Lower lobe of right lung (tissue), 2 donors: ENCODE measurements around the gene AMPD2. TPM values are rescaled to one million over a fixed set of nuclear protein-coding genes. Genes with fewer than 3 reads are reported as not detected.
"Not testable (repeated sequence)": the region's sequence is repeated elsewhere in the genome, so short reads cannot be mapped to it uniquely, and the experiment has no call there.

ENCODE experiments used
- ATAC-seq, 2 donors: fragments of 200-7000 bp; cut with Tn5 transposase; one replicate each; pipeline ENCODE4 v1.9.1; 2020 to 2022; ENCODE audit warnings: mild to moderate bottlenecking in 2 of 2, moderate library complexity in 2 of 2
- DNase-seq: peaks from one replicate; pipeline ENCODE4 v3.0.0-alpha.2; 2020
- H3K27ac ChIP-seq: fragments of 200-600 bp; one replicate; pipeline ENCODE4 v1.8.0; 2022
- H3K27me3 ChIP-seq: fragments of 200-600 bp; one replicate; pipeline ENCODE4 v1.8.0; 2022; ENCODE audit warnings: low read depth
- H3K36me3 ChIP-seq: fragments of 200-600 bp; one replicate; pipeline ENCODE4 v1.8.0; 2022; ENCODE audit warnings: mild to moderate bottlenecking
- H3K4me1 ChIP-seq: fragments of 200-600 bp; one replicate; pipeline ENCODE4 v1.8.0; 2022
- H3K4me3 ChIP-seq: fragments of 200-600 bp; one replicate; pipeline ENCODE4 v1.8.0; 2022; ENCODE audit warnings: mild to moderate bottlenecking
- H3K9me3 ChIP-seq: fragments of 200-600 bp; one replicate; pipeline ENCODE4 v1.8.0; 2022
- CTCF ChIP-seq: fragments of 200-600 bp; IDR thresholded peaks from one replicate; pipeline ENCODE4 v1.8.0; 2022; ENCODE audit warnings: antibody characterized with exemption, mild to moderate bottlenecking
- intact Hi-C: fragments of 100-400 bp; cut with DNase I; formaldehyde crosslinking; loops from one replicate; pipeline ENCODE4 v1.11.0; 2022
- total RNA-seq: library from RNA; stranded (reverse); fragmentation: NEBNext Ultra II Directional; extraction: Animal tissue kit (Norgen Biotek cat#: 25700); gene quantifications from one replicate; pipeline ENCODE4 v1.2.1, GENCODE V29; 2021
- donor health status: DM: no; HTN: yes; CAD: no; lungs with severe emphysema.

Gene AMPD2
- total RNA-seq, 1 donor from 2014 or later, result 55.9 TPM

GRCh38 chr1:109661391-109661790 is 41.8 kb downstream of the AMPD2 start:
- no peak overlapping the region for H3K27ac ChIP-seq
- no peaks in the 10 kb centered on the region for H3K27me3 ChIP-seq
- no peaks in the 10 kb centered on the region for H3K9me3 ChIP-seq
- no peak for TF ChIP-seq CTCF
- no peak overlapping the region for H3K4me3 ChIP-seq
- intact Hi-C loops, result no loop called here
- DNase-seq, result no peak
- H3K36me3 ChIP-seq, result peaks cover 38% of the 10 kb centered on the region
- no peak for ATAC-seq
- peaks cover 3% of the 10 kb centered on the region for H3K4me1 ChIP-seq

GRCh38 chr1:109664671-109665070 is 45.0 kb downstream of the AMPD2 start:
- Histone ChIP-seq H3K36me3 (peaks cover 29% of the 10 kb centered on the region), H3K27me3 (no peaks in the 10 kb centered on the region), H3K27ac (no peak overlapping the region), H3K9me3 (no peaks in the 10 kb centered on the region), H3K4me3 (no peak overlapping the region), H3K4me1 (peaks cover 5% of the 10 kb centered on the region)
- no peak for TF ChIP-seq CTCF
- DNase-seq (no peak), ATAC-seq (no peak)
- intact Hi-C loops, result no loop called here

- peaks cover 5% of the 10 kb centered on the region for H3K4me1 ChIP-seq
- no peaks in the 10 kb centered on the region for H3K27me3 ChIP-seq
- peak within 1 kb of the TSS; percentile 59 for H3K4me3 ChIP-seq
- TF ChIP-seq CTCF, result no peak
- no peak within 1 kb of the TSS for H3K27ac ChIP-seq
- H3K36me3 ChIP-seq, result peaks cover 4% of the 10 kb centered on the region
- intact Hi-C loops, result no loop called here
- DNase-seq (peak; percentile 94), ATAC-seq (peak; percentile 99 to 100)
- no peaks in the 10 kb centered on the region for H3K9me3 ChIP-seq
Observed at GRCh38 chr1:109667452-109668122, 48.0 kb downstream of the AMPD2 start, which contains the start of gene GSTM2. Gene GSTM2, plus strand, starts transcription at chr1:109668057. Its CDS starts 59 bp downstream, at chr1:109668116.

- DNase-seq (no peak), ATAC-seq (peak; percentile 11 to 15)
- TF ChIP-seq CTCF, result no peak
- Histone ChIP-seq H3K27me3 (no peaks in the 10 kb centered on the region), H3K4me3 (peak overlapping the region; percentile 59), H3K36me3 (peaks cover 5% of the 10 kb centered on the region), H3K4me1 (peaks cover 5% of the 10 kb centered on the region), H3K9me3 (no peaks in the 10 kb centered on the region), H3K27ac (no peak overlapping the region)
- intact Hi-C loops, result no loop called here
Observed at GRCh38 chr1:109668123-109668775, 48.6 kb downstream of the AMPD2 start.

GRCh38 chr1:109669246-109669948 is 49.8 kb downstream of the AMPD2 start:
- no peaks in the 10 kb centered on the region for H3K9me3 ChIP-seq
- H3K36me3 ChIP-seq, result peaks cover 5% of the 10 kb centered on the region
- H3K4me1 ChIP-seq, result peaks cover 5% of the 10 kb centered on the region
- H3K27ac ChIP-seq, result no peak overlapping the region
- no peaks in the 10 kb centered on the region for H3K27me3 ChIP-seq
- no peak for TF ChIP-seq CTCF
- DNase-seq (no peak), ATAC-seq (no peak)
- no peak overlapping the region for H3K4me3 ChIP-seq
- intact Hi-C loops, result no loop called here

- H3K27me3 ChIP-seq, H3K36me3 ChIP-seq, H3K27ac ChIP-seq, DNase-seq, H3K4me1 ChIP-seq, ATAC-seq, H3K4me3 ChIP-seq, H3K9me3 ChIP-seq, intact Hi-C loops: not testable (repeated sequence)
Observed at GRCh38 chr1:109669949-109670302, 50.3 kb downstream of the AMPD2 start.
